ENCODE data around the gene RRAS2.
A peak's percentile ranks its signal among the peaks of the same experiment; 100 is the strongest.

Gene RRAS2

DNA sequence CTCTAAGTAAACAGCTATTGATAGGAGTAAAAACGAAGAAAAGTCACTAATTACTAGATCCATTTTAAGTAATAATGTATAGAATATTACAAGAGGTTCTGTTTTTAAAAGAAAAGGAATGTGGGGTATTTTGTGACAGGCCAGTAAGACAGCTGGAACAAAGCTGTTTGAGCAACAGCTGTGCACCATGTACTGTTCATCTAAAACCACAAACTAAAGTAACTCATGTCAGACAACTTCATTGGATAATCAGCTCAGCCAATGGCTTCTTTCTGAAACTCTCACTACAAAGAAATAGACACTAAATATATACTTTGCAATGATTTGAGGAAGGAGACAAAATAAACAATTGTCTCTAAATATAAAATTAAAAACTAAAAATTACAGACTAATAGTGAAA, 16.1 kb downstream of the RRAS2 start:
- no peak for DNase-seq (ENCODE audit: low read depth in 1 of 2, low spot score in 1 of 2)
- no peak overlapping the region for H3K27ac ChIP-seq (replicated peaks)
- no peak overlapping the region for H3K4me3 ChIP-seq (replicated peaks; ENCODE audit: insufficient read depth, low read length)
- no peak for TF ChIP-seq POLR2AphosphoS5 (IDR thresholded peaks at IDR 0.05; ENCODE audit: low read depth)
- TF ChIP-seq, protein P1, sequence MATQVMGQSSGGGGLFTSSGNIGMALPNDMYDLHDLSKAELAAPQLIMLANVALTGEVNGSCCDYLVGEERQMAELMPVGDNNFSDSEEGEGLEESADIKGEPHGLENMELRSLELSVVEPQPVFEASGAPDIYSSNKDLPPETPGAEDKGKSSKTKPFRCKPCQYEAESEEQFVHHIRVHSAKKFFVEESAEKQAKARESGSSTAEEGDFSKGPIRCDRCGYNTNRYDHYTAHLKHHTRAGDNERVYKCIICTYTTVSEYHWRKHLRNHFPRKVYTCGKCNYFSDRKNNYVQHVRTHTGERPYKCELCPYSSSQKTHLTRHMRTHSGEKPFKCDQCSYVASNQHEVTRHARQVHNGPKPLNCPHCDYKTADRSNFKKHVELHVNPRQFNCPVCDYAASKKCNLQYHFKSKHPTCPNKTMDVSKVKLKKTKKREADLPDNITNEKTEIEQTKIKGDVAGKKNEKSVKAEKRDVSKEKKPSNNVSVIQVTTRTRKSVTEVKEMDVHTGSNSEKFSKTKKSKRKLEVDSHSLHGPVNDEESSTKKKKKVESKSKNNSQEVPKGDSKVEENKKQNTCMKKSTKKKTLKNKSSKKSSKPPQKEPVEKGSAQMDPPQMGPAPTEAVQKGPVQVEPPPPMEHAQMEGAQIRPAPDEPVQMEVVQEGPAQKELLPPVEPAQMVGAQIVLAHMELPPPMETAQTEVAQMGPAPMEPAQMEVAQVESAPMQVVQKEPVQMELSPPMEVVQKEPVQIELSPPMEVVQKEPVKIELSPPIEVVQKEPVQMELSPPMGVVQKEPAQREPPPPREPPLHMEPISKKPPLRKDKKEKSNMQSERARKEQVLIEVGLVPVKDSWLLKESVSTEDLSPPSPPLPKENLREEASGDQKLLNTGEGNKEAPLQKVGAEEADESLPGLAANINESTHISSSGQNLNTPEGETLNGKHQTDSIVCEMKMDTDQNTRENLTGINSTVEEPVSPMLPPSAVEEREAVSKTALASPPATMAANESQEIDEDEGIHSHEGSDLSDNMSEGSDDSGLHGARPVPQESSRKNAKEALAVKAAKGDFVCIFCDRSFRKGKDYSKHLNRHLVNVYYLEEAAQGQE (IDR thresholded peaks at IDR 0.05; ENCODE audit: insufficient replicate concordance, low read depth), result no peak
- TF ChIP-seq GABPA (IDR thresholded peaks at IDR 0.05; ENCODE audit: low read depth), result no peak
- no peak for TF ChIP-seq SPI1 (IDR thresholded peaks at IDR 0.05; ENCODE audit: borderline replicate concordance, low read depth)
- peaks cover 6% of the 10 kb centered on the region for H3K27me3 ChIP-seq (ENCODE audit: insufficient read depth, poor library complexity, severe bottlenecking)

DNA sequence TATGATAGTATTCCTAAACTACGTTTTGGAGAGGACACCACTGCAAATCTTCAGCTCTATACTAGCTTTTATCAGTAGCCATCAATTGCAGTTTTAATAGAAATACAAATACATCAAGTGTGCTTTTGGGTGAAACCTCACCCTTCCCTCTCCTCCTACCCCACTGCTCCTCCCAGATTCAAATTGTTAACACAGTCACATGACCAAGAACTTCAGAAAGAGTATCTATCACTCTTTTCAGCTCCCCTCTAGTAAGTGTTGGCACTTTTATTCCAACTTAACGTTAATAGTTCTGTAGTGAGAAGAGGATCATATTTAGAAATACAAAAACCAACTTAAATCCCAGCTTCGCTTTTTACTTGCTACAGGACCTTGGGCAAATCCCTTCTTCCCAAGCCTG, 17.0 kb downstream of the RRAS2 start:
- no peak overlapping the region for H3K4me3 ChIP-seq (replicated peaks; ENCODE audit: insufficient read depth, low read length)
- TF ChIP-seq, protein P1 (IDR thresholded peaks at IDR 0.05; ENCODE audit: insufficient replicate concordance, low read depth), result no peak
- no peak for TF ChIP-seq POLR2AphosphoS5 (IDR thresholded peaks at IDR 0.05; ENCODE audit: low read depth)
- no peak for TF ChIP-seq SPI1 (IDR thresholded peaks at IDR 0.05; ENCODE audit: borderline replicate concordance, low read depth)
- TF ChIP-seq, protein P2, sequence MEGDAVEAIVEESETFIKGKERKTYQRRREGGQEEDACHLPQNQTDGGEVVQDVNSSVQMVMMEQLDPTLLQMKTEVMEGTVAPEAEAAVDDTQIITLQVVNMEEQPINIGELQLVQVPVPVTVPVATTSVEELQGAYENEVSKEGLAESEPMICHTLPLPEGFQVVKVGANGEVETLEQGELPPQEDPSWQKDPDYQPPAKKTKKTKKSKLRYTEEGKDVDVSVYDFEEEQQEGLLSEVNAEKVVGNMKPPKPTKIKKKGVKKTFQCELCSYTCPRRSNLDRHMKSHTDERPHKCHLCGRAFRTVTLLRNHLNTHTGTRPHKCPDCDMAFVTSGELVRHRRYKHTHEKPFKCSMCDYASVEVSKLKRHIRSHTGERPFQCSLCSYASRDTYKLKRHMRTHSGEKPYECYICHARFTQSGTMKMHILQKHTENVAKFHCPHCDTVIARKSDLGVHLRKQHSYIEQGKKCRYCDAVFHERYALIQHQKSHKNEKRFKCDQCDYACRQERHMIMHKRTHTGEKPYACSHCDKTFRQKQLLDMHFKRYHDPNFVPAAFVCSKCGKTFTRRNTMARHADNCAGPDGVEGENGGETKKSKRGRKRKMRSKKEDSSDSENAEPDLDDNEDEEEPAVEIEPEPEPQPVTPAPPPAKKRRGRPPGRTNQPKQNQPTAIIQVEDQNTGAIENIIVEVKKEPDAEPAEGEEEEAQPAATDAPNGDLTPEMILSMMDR (IDR thresholded peaks at IDR 0.05; ENCODE audit: insufficient read depth, low read length), result no peak
- TF ChIP-seq GABPA (IDR thresholded peaks at IDR 0.05; ENCODE audit: low read depth), result no peak
- H3K27ac ChIP-seq (replicated peaks), result no peak overlapping the region
- DNase-seq (ENCODE audit: low read depth in 1 of 2, low spot score in 1 of 2), result no peak
- peaks cover 6% of the 10 kb centered on the region for H3K27me3 ChIP-seq (ENCODE audit: insufficient read depth, poor library complexity, severe bottlenecking)

DNA sequence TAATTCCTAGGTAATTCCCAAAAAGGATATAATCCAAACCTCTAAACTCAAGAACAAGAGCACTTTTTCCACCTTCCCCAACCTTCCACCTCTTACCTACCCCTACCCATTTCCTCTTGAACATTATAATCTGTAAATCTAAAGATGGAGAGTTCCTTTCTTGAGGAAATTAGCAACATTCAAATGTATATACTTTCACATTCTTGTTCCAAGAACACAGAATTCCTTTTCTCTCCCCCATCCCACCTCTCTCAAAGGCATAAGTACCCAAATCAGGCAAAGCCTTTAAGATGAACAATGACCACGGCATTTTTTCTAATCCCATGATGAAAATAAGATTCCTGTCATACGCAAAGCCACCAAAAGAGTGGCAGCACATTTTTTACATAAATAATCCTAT, 18.3 kb downstream of the RRAS2 start:
- TF ChIP-seq POLR2AphosphoS5 (IDR thresholded peaks at IDR 0.05; ENCODE audit: low read depth) (no peak), GABPA (IDR thresholded peaks at IDR 0.05; ENCODE audit: low read depth) (no peak), SPI1 (IDR thresholded peaks at IDR 0.05; ENCODE audit: borderline replicate concordance, low read depth) (no peak)
- TF ChIP-seq, protein P1 (IDR thresholded peaks at IDR 0.05; ENCODE audit: insufficient replicate concordance, low read depth), result no peak
- DNase-seq (ENCODE audit: low read depth in 1 of 2, low spot score in 1 of 2), result no peak
- H3K27ac ChIP-seq (replicated peaks), result no peak overlapping the region
- peaks cover 6% of the 10 kb centered on the region for H3K27me3 ChIP-seq (ENCODE audit: insufficient read depth, poor library complexity, severe bottlenecking)
- H3K4me3 ChIP-seq (replicated peaks; ENCODE audit: insufficient read depth, low read length), result no peak overlapping the region

DNA sequence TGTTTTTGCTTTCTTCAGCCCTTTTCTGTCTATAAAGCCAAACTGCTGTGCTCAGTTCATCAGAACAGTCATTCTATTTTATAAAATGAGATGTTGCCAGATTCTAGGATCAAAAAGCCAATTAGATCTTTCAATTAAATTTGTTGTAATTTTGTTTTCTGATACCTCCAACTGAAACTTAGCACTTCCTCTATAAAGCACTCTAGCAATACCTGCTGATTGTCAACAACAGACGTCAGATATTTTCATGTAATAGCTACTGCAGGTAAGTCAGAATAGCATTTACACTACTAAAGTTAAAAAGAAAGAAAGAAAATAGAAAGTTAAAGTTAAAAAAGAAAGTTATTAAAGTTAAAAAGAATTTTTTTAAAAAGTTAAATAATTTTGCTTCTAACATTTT, 19.6 kb downstream of the RRAS2 start:
- TF ChIP-seq, protein P1 (IDR thresholded peaks at IDR 0.05; ENCODE audit: insufficient replicate concordance, low read depth), result no peak
- 0 out of 2 replicates have a peak, but pooled peaks have one; percentile 4 for TF ChIP-seq SPI1 (IDR thresholded peaks at IDR 0.05; ENCODE audit: borderline replicate concordance, low read depth)
- DNase-seq (ENCODE audit: low read depth in 1 of 2, low spot score in 1 of 2), result no peak
- Histone ChIP-seq H3K4me3 (replicated peaks; ENCODE audit: insufficient read depth, low read length) (no peak overlapping the region), H3K27me3 (ENCODE audit: insufficient read depth, poor library complexity, severe bottlenecking) (peaks cover 4% of the 10 kb centered on the region), H3K27ac (replicated peaks) (no peak overlapping the region)

Measured in HL-60 (cell line).